Panc1 (cell line): ENCODE data around the gene DNASE1L3. TPM values are rescaled to one million over a fixed set of nuclear protein-coding genes. Genes with fewer than 3 reads are reported as not detected.

ENCODE experiments used
- ATAC-seq: fragments of 200-7000 bp; cut with Tn5 transposase; 2 replicates; pipeline ENCODE4 v1.9.1; 2020; ENCODE audit warnings: mild to moderate bottlenecking, moderate library complexity
- BruUV-seq: library from RNA; stranded (reverse); fragments of 400-500 nt; replicated peaks from 2 replicates; lab custom pipeline; 2021; lab: Mats Ljungman, UMichigan
- CTCF ChIA-PET: fragments of 300-600 bp; sonication (Branson Sonifier 250); formaldehyde crosslinking; loops from one replicate; lab custom pipeline; 2022; ENCODE audit warnings: antibody characterized with exemption; lab: Charles Lee
- POLR2A ChIA-PET: fragments of 300-600 bp; sonication (Branson Sonifier 250); formaldehyde crosslinking; loops from one replicate; lab custom pipeline; 2022; ENCODE audit warnings: antibody characterized with exemption; lab: Charles Lee
- DNase-seq: peaks from one replicate; pipeline ENCODE4 v3.0.0-alpha.2; 2010; ENCODE audit warnings: low read depth, low spot score
- H3K27ac ChIP-seq: 2 replicates; pipeline ENCODE4 v1.5.1; 2011; ENCODE audit warnings: mild to moderate bottlenecking, low read length, inconsistent platforms
- H3K27me3 ChIP-seq: fragments of 200-500 bp; sonication (Bioruptor generic); 2 replicates; pipeline ENCODE4 v1.6.0; 2014; ENCODE audit warnings: low read length, inconsistent platforms; ENCODE audit not compliant: control insufficient read depth, insufficient read depth
- H3K36me3 ChIP-seq: fragments of 200-500 bp; sonication (Bioruptor generic); 2 replicates; pipeline ENCODE4 v1.5.1; 2014; ENCODE audit warnings: inconsistent platforms, mild to moderate bottlenecking, low read length, moderate library complexity; ENCODE audit not compliant: control insufficient read depth, insufficient read depth
- H3K4me1 ChIP-seq: 2 replicates; pipeline ENCODE4 v1.5.1; 2011; ENCODE audit warnings: inconsistent platforms, mild to moderate bottlenecking, low read length, moderate library complexity; ENCODE audit not compliant: control insufficient read depth, insufficient read depth
- H3K4me3 ChIP-seq, 2 experiments: 2 replicates each; pipeline ENCODE4 v1.5.1; 2011 to 2012; ENCODE audit warnings: low read depth in 2 of 2, low read length in 2 of 2, mild to moderate bottlenecking in 2 of 2, inconsistent platforms in 1 of 2, moderate library complexity in 1 of 2
- H3K9me3 ChIP-seq: fragments of 200-500 bp; sonication (Bioruptor generic); 2 replicates; pipeline ENCODE4 v1.5.1; 2014; ENCODE audit warnings: low read depth, mild to moderate bottlenecking, inconsistent platforms, low read length, moderate library complexity; ENCODE audit not compliant: control insufficient read depth, insufficient read depth
- REST ChIP-seq, 2 experiments: IDR thresholded peaks; 2 replicates each; pipeline ENCODE4 v1.6.1; 2011 to 2012; ENCODE audit warnings: low read depth in 2 of 2, control low read depth in 1 of 2, low read length in 1 of 2, mild to moderate bottlenecking in 1 of 2, moderate library complexity in 1 of 2; ENCODE audit not compliant: insufficient read depth in 1 of 2
- in situ Hi-C: cut with HindIII; loops from 2 replicates; pipeline ENCODE4 v1.10.0; 2016; ENCODE audit warnings: low sequenced_read_pairs, low pct_unique_long_range_greater_than_20kb
- intact Hi-C: fragments of 100-400 bp; cut with micrococcal nuclease; formaldehyde crosslinking; loops from one replicate; pipeline ENCODE4 v1.10.0; 2022; ENCODE audit not compliant: unreplicated experiment
- total RNA-seq: library from RNA; stranded (reverse); gene quantifications from one replicate; pipeline ENCODE4 v1.2.1, GENCODE V29; 2021; ENCODE audit not compliant: unreplicated experiment

Gene DNASE1L3
- total RNA-seq, 1 experiment from 2014 or later, result not detected

- Histone ChIP-seq H3K36me3 (peaks cover 25% of the 10 kb centered on the region), H3K27ac (no peak overlapping the region), H3K27me3 (no peaks in the 10 kb centered on the region), H3K9me3 (no peaks in the 10 kb centered on the region), H3K4me3 (no peak overlapping the region), H3K4me1 (peaks cover 20% of the 10 kb centered on the region)
- in situ Hi-C loops, result no loop called here
- ChIA-PET CTCF (no interaction called here), POLR2A (no interaction called here)
- intact Hi-C loops, result no loop called here
- ATAC-seq (peak; percentile 79), DNase-seq (no peak)
- BruUV-seq, result no TSS peak
- no peak for TF ChIP-seq REST (IDR thresholded peaks at IDR 0.05; ENCODE audit: insufficient read depth in 1 of 2, low read depth in 2 of 2, low read length in 1 of 2)
These were observed 67.2 kb downstream of the DNASE1L3 start for GRCh38 chr3:58143417-58144055.

Other genes with a start within 250 kb of the DNASE1L3 start
- 309 TPM for gene FLNB, start 202.6 kb downstream of the DNASE1L3 start, total RNA-seq
- gene ABHD6, start 26.8 kb upstream of the DNASE1L3 start, total RNA-seq, result 18.9 TPM
- 16.4 TPM for gene RPP14, start 95.3 kb upstream of the DNASE1L3 start, total RNA-seq
- 7.9 TPM for gene HTD2, start 95.5 kb upstream of the DNASE1L3 start, total RNA-seq
- gene PXK, start 121.9 kb upstream of the DNASE1L3 start, total RNA-seq, result 14.2 TPM
- gene PDHB, start 222.9 kb upstream of the DNASE1L3 start, total RNA-seq, result 66.6 TPM